GM21825 (cell line): ENCODE measurements around the gene GUCA1A.
"Not testable (repeated sequence)": the region's sequence is repeated elsewhere in the genome, so short reads cannot be mapped to it uniquely, and the experiment has no call there.

Experiments
- ATAC-seq: cut with Tn5 transposase; IDR thresholded peaks from one replicate; pipeline ENCODE4 v1.9.1; 2021; ENCODE audit warnings: mild to moderate bottlenecking, moderate library complexity; ENCODE audit not compliant: unreplicated experiment

The GUCA1A gene

GRCh38 chr6:42171813-42172581, 1.2 kb upstream of the GUCA1A start:
- ATAC-seq: no peak

- no peak for ATAC-seq
Measured at GRCh38 chr6:42175860-42176259, 2.7 kb downstream of the GUCA1A start.

- ATAC-seq: no peak
Measured at GRCh38 chr6:42176981-42177380, 3.8 kb downstream of the GUCA1A start.

GRCh38 chr6:42177514-42178364, 4.6 kb downstream of the GUCA1A start:
- ATAC-seq: no peak

GRCh38 chr6:42179261-42179944, 6.2 kb downstream of the GUCA1A start:
- ATAC-seq: no peak

- ATAC-seq: no peak
Measured at GRCh38 chr6:42179945-42180313, 6.8 kb downstream of the GUCA1A start.

- no peak for ATAC-seq
Measured at GRCh38 chr6:42182101-42182500, 8.9 kb downstream of the GUCA1A start.

GRCh38 chr6:42184475-42184874, 11.3 kb downstream of the GUCA1A start:
- ATAC-seq: no peak

GRCh38 chr6:42185597-42185996, 12.4 kb downstream of the GUCA1A start:
- no peak for ATAC-seq

- no peak for ATAC-seq
Measured at GRCh38 chr6:42188406-42188805, 15.2 kb downstream of the GUCA1A start.

GRCh38 chr6:42190554-42191183, 17.5 kb downstream of the GUCA1A start:
- ATAC-seq: no peak

- not testable (repeated sequence) for ATAC-seq
Measured at GRCh38 chr6:42192385-42192784, 19.2 kb downstream of the GUCA1A start.

GRCh38 chr6:42193491-42193894, 20.3 kb downstream of the GUCA1A start:
- no peak for ATAC-seq

- no peak for ATAC-seq
Measured at GRCh38 chr6:42194056-42194455, 20.9 kb downstream of the GUCA1A start.

- no peak for ATAC-seq
Measured at GRCh38 chr6:42195415-42195814, 22.3 kb downstream of the GUCA1A start.

GRCh38 chr6:42197555-42198362, 24.6 kb downstream of the GUCA1A start:
- ATAC-seq: no peak

GRCh38 chr6:42199106-42199981, 26.2 kb downstream of the GUCA1A start:
- no peak for ATAC-seq

GRCh38 chr6:42200035-42200434, 26.9 kb downstream of the GUCA1A start:
- no peak for ATAC-seq

- no peak for ATAC-seq
Measured at GRCh38 chr6:42201382-42201781, 28.2 kb downstream of the GUCA1A start.
